Inflammatory macrophage treated with lipopolysaccharide for 1 hour (primary cell): ENCODE measurements around the gene AFG1L.
"Not testable (repeated sequence)": the region's sequence is repeated elsewhere in the genome, so short reads cannot be mapped to it uniquely, and the experiment has no call there.

Experiments used
- DNase-seq, 2 donors: peaks; one replicate each; pipeline ENCODE4 v3.0.0-alpha.2; 2020 to 2022

Gene AFG1L

DNA sequence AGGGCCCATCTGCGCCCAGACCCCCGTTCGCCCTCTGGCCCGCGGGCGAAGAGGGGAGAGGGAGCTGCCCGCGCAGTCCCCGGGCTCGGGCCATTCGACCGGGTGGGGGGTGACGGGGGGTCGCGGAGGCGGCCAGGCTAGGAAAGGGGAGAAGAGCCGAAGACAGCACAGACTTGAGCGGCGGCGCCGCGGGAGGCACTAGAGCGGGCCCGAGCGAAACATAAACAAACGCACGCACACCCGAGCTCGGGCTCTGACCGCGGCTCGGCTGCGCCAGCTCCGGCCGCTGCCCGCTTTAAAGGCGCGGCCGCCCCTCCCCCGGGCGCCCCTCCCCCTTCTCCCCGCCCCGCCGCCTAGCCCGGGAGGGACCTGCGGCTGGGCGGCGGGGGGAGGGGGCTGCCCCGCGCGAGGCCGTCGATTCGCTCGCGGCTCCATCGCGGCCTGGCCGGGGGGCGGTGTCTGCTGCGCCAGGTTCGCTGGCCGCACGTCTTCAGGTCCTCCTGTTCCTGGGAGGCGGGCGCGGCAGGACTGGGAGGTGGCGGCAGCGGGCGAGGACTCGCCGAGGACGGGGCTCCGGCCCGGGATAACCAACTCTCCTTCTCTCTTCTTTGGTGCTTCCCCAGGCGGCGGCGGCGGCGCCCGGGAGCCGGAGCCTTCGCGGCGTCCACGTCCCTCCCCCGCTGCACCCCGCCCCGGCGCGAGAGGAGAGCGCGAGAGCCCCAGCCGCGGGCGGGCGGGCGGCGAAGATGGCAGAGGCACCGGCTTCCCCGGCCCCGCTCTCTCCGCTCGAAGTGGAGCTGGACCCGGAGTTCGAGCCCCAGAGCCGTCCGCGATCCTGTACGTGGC is 265.8 kb downstream of the AFG1L start, which contains the start of gene FOXO3:
FOXO3 (plus strand) TSS at position 455 of the 846 bp plus-strand sequence; CDS start at position 747, 292 bp downstream.
- peak; percentile 82 to 86 for DNase-seq

DNA sequence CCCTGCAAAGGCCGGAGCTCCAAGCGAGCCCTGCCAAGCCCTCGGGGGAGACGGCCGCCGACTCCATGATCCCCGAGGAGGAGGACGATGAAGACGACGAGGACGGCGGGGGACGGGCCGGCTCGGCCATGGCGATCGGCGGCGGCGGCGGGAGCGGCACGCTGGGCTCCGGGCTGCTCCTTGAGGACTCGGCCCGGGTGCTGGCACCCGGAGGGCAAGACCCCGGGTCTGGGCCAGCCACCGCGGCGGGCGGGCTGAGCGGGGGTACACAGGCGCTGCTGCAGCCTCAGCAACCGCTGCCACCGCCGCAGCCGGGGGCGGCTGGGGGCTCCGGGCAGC is 266.4 kb downstream of the AFG1L start:
- not testable (repeated sequence) for DNase-seq

DNA sequence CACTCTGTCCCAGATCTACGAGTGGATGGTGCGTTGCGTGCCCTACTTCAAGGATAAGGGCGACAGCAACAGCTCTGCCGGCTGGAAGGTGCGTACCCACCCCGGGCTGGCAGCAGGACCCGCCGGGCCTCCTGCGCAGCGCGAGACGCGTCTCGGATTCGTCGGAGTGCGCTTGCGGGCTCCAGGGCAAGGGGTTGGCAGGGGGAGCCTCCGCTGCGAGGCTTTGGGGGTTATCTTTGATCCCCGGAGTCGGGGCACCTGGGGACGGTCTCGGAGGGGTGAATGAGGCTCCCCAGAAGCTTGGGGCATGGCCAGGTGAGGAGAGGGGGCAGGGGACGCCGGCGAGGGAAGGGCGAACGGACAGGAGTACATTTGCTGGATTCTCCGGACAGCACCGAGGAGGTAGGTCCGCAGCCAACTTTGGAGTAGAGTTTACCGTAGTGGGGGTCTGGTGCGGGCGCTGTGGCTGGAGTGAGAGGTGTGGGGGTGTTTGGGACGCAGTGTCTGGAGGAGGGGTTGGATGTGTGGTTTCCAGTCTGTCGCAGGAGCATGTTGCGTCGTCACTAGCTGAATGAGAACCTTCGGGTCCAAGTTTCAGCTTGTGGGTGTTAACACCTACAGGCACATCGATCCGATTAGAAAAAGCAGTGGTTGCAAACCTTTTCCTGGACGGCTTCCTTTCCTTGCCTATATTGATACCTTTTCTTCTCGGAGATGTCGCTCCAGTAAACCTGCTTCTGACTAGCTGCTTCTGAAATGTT is 267.1 kb downstream of the AFG1L start:
- peak; percentile 82 to 86 for DNase-seq

DNA sequence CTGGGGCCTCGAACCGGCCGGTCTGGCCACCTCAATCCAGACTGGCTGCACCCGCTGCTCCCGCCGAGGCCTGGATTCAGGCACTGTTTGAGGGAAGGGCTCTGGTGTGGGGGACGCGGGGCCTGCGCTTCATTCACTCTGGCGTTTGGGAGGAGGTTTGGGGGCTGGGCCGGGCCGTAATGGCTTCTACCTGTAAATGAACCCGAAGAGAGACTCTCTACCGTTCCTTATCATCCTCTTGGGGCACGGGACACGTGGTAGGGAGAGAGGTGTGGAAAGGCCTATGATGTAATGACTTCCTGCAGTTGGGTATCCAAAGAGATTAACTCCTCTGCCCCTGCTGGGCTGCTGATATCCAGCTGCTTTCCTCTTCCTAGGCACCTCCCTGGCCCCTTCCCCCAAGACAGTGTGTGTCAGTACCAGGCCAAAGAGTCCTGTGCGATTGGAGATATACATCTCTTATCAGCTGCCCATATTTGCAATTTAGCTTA is 267.7 kb downstream of the AFG1L start:
- DNase-seq: peak; percentile 58 to 82

DNA sequence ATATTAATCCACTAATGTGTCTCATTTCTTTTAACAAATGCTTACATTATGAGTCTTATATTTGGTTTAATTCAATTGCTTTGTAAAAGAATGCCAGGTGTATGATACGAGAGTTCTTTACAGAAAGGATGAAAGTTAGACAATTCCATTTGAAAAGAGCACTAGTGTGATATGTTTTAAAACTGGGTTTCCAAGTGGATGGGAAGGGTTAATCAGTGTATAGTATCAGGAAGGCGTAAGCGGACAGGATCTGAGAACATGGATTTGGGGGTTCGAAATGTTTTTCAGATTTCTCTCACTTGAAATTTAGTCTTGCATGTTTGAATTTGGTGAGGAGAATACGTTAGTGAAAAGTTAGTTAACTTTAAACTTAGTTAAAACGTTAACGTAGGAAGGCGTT is 268.4 kb downstream of the AFG1L start:
- no peak for DNase-seq

DNA sequence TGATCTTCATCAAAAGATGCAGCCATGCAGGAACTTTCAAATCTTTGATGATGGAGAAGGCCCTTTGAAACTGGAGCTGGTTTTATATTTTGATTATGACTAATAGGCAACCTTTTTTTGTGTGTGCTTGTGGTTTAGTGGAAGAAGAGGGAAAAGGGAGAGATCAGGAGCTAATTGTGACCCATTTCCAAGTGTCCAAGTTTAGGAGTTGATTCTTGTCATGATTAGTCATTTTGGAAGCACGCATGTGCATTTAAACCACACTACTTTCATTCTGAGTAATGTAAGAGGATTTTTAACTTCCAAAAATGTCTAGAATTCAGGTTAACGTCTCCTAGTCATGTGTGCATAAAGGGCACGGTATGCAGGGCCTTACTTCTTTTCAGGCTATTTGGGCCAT is 269.3 kb downstream of the AFG1L start:
- peak in 1 of 2 donors; percentile 21 for DNase-seq

DNA sequence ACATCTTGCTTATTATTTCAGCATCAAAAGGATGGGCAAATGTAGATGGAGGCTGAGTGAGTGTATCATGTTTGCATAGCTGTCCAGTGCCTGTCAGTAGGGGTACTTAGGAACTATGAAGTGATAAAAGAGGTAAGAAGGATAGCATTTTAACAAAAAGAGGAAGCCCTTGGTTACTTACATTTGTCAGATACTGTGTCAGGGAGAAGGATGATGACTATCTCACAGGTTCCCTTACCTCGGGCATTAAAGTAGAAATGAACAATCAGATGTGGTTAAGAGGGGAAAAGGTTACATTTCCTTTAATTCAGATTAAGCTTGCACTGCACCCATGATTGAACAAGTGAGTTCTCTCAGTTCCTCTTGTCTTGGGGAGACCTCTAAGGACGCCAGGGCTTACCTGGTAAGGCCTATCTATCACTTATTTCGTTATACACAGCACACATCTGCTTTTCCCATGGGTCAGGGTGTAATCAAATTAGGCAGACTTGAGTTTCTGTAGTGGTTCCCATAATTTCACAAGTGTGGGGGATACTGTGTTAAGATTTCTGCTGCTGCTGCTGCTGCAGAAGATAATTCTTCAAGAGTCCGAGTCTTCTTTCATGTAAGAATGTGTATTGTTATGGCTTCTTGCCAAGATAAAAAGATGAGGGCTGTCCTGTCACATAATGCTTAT is 270.4 kb downstream of the AFG1L start:
- DNase-seq: peak; percentile 75 to 82

DNA sequence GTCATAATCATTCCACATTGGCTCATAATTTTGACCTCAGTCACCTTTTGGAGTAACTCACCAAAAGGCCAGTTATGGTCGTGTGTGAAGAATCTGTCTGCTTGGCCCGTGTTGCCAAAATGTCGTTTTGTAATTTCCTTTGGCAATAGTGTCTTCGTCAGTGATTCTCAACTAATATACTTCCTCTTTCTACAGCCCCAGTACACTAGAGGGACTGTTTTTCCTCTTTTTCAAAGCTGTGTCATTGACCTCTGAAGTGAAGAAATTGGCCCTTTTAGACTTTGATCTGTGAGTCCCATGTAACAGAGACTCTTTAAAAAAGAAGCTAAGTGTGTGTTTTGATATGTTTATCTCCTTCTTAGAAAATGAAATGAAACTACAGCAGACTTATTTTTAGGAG is 271.0 kb downstream of the AFG1L start:
- peak; percentile 94 to 98 for DNase-seq

DNA sequence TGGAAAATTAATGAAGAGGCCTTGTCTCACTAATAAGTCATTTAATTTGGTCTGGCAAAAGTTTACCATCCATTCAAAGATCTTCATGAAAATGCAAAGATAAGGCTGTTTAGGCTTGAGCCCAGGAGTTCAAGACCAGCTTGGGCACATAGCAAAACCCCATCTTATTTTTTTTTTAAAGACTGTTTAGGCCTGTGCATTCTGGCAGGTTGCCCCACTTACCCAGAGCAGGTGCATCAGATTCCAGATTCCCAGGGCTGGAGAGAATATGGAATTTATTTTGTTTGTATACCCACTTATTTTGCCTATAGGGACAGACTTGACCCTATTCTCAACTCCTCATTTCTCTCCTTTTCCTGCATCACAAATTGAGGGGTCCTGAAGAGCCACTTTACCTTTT is 271.6 kb downstream of the AFG1L start:
- no peak for DNase-seq

DNA sequence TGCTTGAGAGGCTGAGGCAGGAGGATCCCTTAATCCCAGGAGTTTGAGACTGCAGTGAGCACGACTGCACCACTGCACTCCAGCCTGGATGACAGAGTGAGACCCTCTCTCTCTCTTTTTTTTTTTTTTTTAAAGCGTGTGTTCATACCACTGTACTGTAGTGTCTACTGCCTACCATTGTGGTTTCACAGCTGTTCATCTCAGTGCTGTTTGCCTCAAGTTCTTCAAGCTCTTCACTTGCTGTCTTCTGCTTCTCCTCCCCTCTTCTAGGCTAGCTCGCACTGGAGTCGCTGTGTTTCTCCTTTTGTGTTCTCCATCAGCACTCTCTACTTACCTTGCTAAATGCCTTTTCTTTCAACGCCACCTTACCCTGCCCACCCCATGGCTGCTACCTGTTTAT is 273.2 kb downstream of the AFG1L start:
- DNase-seq: no peak

DNA sequence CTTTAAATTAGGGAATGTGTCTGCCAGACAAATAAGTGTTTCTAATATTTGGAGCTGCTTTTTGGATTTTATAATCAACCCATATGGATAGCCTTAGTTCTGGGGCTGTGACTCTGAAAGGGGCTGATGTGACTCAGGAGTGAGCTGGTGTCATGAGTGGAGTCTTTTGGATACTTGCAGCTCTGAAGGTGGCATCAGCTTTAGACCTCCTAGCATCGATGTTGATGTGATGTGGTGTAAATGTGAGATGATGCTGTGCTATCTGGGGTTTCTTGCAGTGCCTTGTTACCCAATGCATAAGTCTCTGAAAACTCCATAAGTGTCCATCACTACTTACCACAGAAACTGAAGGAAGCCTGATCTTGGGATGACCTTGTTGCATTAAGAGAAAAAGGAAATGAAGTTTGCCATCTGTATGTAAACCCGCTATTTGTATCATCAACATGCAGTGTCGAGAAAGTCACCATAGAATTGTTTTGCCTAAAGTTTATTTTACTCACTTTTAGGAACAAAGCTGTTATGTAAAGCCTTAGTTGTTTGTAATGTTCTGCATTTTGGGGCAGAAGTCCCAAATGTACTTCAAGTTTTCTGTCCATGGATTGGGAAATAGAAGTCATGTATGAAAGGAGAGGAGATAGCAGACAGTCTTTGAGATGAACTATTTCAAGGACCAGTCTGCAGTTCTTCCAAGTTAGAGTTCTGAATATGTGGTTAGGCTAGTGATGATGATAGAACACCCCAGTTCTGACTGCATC is 273.9 kb downstream of the AFG1L start:
- DNase-seq: peak in 1 of 2 donors; percentile 41

DNA sequence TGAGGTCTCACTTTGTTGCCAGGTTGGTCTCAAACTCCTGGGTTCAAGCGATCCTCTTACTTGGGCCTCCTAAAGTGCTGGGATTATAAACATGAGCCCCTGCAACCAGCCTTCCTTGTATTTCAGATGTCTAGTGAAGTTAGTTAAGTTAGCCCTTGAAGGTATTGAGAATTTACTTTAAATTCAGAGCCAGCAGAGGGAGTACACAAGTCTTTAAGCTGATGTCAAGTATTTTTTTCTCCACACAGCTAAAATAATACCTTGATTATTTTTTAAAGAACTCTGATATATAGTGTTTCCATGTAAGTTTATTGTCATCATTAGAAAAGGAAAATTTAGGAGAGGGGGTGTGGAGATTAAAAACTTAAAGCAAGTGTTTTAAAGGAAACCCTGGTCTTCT is 275.7 kb downstream of the AFG1L start:
- no peak for DNase-seq

DNA sequence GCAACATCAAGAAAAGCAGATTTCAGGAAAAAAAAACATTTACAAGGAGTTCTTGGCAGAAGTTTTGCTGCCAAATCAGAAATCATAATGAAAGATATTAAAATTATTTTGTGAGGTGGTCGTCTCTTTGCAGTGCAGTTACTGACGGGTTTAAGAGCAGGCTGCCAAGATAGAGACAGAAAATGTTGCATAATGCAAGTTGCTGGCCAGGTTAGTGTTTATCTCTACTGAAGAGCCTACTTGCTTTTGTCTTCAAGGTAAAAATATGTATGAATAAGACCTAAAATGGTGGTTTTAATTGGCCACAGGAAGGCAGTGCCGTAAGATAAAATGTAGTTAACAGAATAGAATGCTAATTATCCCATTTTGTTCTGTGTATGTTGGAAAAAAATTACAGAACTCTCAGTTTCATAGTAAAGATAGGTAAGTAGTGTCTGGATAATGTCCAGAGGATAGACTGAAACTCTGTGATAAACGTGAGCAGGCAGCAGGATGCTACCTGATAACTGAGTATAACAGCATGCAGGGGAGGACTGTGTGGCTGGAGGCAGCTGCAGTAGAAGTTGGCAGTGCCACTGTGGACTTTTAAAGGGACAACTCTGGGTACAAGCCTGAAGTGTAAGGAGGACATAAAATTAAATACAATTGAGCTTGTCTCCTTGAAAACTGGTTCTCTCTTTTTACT is 279.7 kb downstream of the AFG1L start:
- DNase-seq: no peak
